Measurements from ENCODE around the gene RAP1GAP.

GRCh38 chr1:21585037-21585436 lies 84.1 kb downstream of the RAP1GAP start:
- TF ChIP-seq POLR2AphosphoS5 (IDR thresholded peaks at IDR 0.05; ENCODE audit: low read depth, low read length) = no peak
- no peak for TF ChIP-seq ZNF552 (CRISPR knock-in tag; IDR thresholded peaks at IDR 0.05; ENCODE audit: borderline replicate concordance)
- TF ChIP-seq FOXK1 (CRISPR knock-in tag; IDR thresholded peaks at IDR 0.05; ENCODE audit: borderline replicate concordance, low read depth) = no peak
- no peak for TF ChIP-seq TRAFD1 (CRISPR knock-in tag; IDR thresholded peaks at IDR 0.05; ENCODE audit: borderline replicate concordance)
- no peak for TF ChIP-seq POLR2A (IDR thresholded peaks at IDR 0.05; ENCODE audit: insufficient read depth in 1 of 2, low read depth in 2 of 2, low read length in 2 of 2)
- TF ChIP-seq ELF1 (CRISPR knock-in tag; IDR thresholded peaks at IDR 0.05) = no peak
- TF ChIP-seq POLR2AphosphoS2 (IDR thresholded peaks at IDR 0.05; ENCODE audit: low read depth, low read length) = no peak
- TF ChIP-seq PHB2 (IDR thresholded peaks at IDR 0.05; ENCODE audit: partially characterized antibody) = no peak
- TF ChIP-seq BCLAF1 (IDR thresholded peaks at IDR 0.05) = no peak
- no peak for TF ChIP-seq ZNF572 (CRISPR knock-in tag; IDR thresholded peaks at IDR 0.05)
- no peak for TF ChIP-seq ZSCAN5A (CRISPR knock-in tag; IDR thresholded peaks at IDR 0.05; ENCODE audit: borderline replicate concordance)

Data from HepG2 (cell line).